Measurements from ENCODE around the gene TRAPPC2L.

GRCh38 chr16:88836791-88837190, 20.1 kb upstream of the TRAPPC2L start:
- TF ChIP-seq CTCF (IDR thresholded peaks at IDR 0.05; ENCODE audit: insufficient read depth, low read length) (no peak), GABPA (IDR thresholded peaks at IDR 0.05; ENCODE audit: low read depth) (no peak), REST (IDR thresholded peaks at IDR 0.05; ENCODE audit: insufficient replicate concordance, low read depth) (no peak), POLR2AphosphoS5 (IDR thresholded peaks at IDR 0.05; ENCODE audit: low read depth) (no peak), SPI1 (IDR thresholded peaks at IDR 0.05; ENCODE audit: borderline replicate concordance, low read depth) (no peak)

Data from HL-60 (cell line).